CD4-positive, alpha-beta T cell (primary cell): Measurements from ENCODE around the gene HIRA. TPM values are rescaled to one million over a fixed set of nuclear protein-coding genes. Genes with fewer than 3 reads are reported as not detected.

Experiments used
- ATAC-seq: fragments of 200-7000 bp; cut with Tn5 transposase; one replicate; pipeline ENCODE4 v1.10.0; 2022; ENCODE audit warnings: mild to moderate bottlenecking; ENCODE audit not compliant: poor library complexity
- CTCF ChIA-PET: fragments of 350-600 bp; sonication (Branson Sonifier 250); formaldehyde crosslinking; loops from one replicate; lab custom pipeline; 2021; ENCODE audit warnings: antibody characterized with exemption, inconsistent platforms; lab: Charles Lee
- POLR2A ChIA-PET: fragments of 350-600 bp; sonication (Branson Sonifier 250); formaldehyde crosslinking; loops from one replicate; lab custom pipeline; 2021; ENCODE audit warnings: antibody characterized with exemption, inconsistent platforms; lab: Charles Lee
- DNase-seq, 14 experiments: peaks; one replicate each; pipeline ENCODE4 v3.0.0-alpha.2; 2013 to 2020; ENCODE audit warnings: mixed read lengths in 2 of 14
- H3K27ac ChIP-seq, 2 donors: one replicate each; pipeline versions ENCODE4 v1.5.1 to v1.7.0; 2013; ENCODE audit warnings: low read length in 2 of 2, low read depth in 1 of 2, mild to moderate bottlenecking in 1 of 2
- H3K27me3 ChIP-seq, 2 experiments: 1 replicate in 1 of 2; 2 replicates in 1 of 2; pipeline versions ENCODE4 v1.6.1 to v1.7.0; 2013; ENCODE audit warnings: low read length in 2 of 2, control low read depth in 1 of 2, mild to moderate bottlenecking in 1 of 2, moderate library complexity in 1 of 2; ENCODE audit not compliant: insufficient read depth in 2 of 2, control insufficient read depth in 1 of 2
- H3K36me3 ChIP-seq: one replicate; pipeline ENCODE4 v1.6.1; 2013; ENCODE audit warnings: low read length, control low read depth; ENCODE audit not compliant: insufficient read depth
- H3K4me1 ChIP-seq: one replicate; pipeline ENCODE4 v1.6.1; 2013; ENCODE audit warnings: low read length, control low read depth; ENCODE audit not compliant: insufficient read depth
- H3K4me3 ChIP-seq: one replicate; pipeline ENCODE4 v1.5.1; 2013; ENCODE audit warnings: mild to moderate bottlenecking, low read length, moderate library complexity
- H3K9me3 ChIP-seq, 2 experiments: 1 replicate in 1 of 2; 2 replicates in 1 of 2; pipeline versions ENCODE4 v1.6.1 to v1.7.0; 2013; ENCODE audit warnings: low read length in 2 of 2, mild to moderate bottlenecking in 2 of 2, control low read depth in 1 of 2, moderate library complexity in 1 of 2; ENCODE audit not compliant: control insufficient read depth in 1 of 2, insufficient read depth in 1 of 2
- H3K27ac Mint-ChIP-seq: one replicate; pipeline ENCODE4 v1.8.0; 2020; ENCODE audit warnings: mixed read lengths
- H3K27me3 Mint-ChIP-seq: one replicate; pipeline ENCODE4 v1.8.0; 2021; ENCODE audit warnings: mixed read lengths
- H3K36me3 Mint-ChIP-seq: one replicate; pipeline ENCODE4 v1.8.0; 2021; ENCODE audit warnings: low read depth, mixed read lengths
- H3K4me1 Mint-ChIP-seq: one replicate; pipeline ENCODE4 v1.8.0; 2021; ENCODE audit warnings: low read depth, mixed read lengths
- H3K4me3 Mint-ChIP-seq: one replicate; pipeline ENCODE4 v1.8.0; 2020; ENCODE audit warnings: mild to moderate bottlenecking, mixed read lengths
- H3K9me3 Mint-ChIP-seq: one replicate; pipeline ENCODE4 v1.8.0; 2020; ENCODE audit warnings: mixed read lengths
- CTCF ChIP-seq: fragments of 200-600 bp; IDR thresholded peaks from one replicate; pipeline ENCODE4 v1.8.0; 2022; ENCODE audit warnings: antibody characterized with exemption, mild to moderate bottlenecking
- intact Hi-C, 2 experiments: fragments of 100-400 bp; cut with DNase I in 1 of 2; cut with micrococcal nuclease in 1 of 2; formaldehyde crosslinking; loops; one replicate each; pipeline versions ENCODE4 v1.15.1 to v1.9.0; 2023 to 2025; cut with DNase I, micrococcal nuclease
- total RNA-seq, 174 experiments: library from RNA in 2 of 174; stranded (reverse) in 2 of 174; gene quantifications; one replicate each; pipeline ENCODE4 v1.2.3 and lab custom pipeline; 2021 to 2026

HIRA gene
- total RNA-seq, 2 experiments from 2014 or later: 15.2 to 15.5 TPM

DNA sequence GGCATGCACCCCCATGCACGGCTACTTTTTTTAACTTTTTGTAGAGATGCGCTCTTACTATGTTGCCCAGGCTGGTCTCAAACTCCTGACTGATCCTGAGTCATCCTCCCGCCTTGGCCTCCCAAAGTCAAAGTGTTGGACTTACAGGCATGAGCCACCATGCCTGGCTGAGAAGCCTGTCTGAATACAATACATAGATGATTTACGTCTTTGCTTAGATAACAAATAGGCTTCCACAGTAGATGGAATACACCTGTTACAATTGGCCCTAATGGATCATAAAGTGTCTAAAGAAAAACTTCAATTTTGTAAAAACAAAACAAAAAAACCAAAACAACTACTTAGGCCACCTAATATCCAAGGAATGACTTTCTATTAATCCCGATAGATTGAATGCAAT is 127.0 kb downstream of the HIRA start:
- H3K9me3 Mint-ChIP-seq: no peaks in the 10 kb centered on the region
- Histone ChIP-seq H3K27me3 (no peaks in the 10 kb centered on the region), H3K9me3 (no peaks in the 10 kb centered on the region), H3K4me1 (no peaks in the 10 kb centered on the region), H3K4me3 (no peak overlapping the region), H3K27ac (no peak overlapping the region), H3K36me3 (no peaks in the 10 kb centered on the region)
- peaks cover 5% of the 10 kb centered on the region for H3K27me3 Mint-ChIP-seq
- ChIA-PET POLR2A (no interaction called here), CTCF (no interaction called here)
- no peak overlapping the region for H3K4me3 Mint-ChIP-seq
- no peak for ATAC-seq
- no peak for DNase-seq
- TF ChIP-seq CTCF: no peak
- no peak overlapping the region for H3K27ac Mint-ChIP-seq
- no peaks in the 10 kb centered on the region for H3K36me3 Mint-ChIP-seq
- H3K4me1 Mint-ChIP-seq: no peaks in the 10 kb centered on the region
- intact Hi-C loops: no loop called here

GRCh38 chr22:19303785-19304184 is 127.7 kb downstream of the HIRA start:
- Histone ChIP-seq H3K36me3 (no peaks in the 10 kb centered on the region), H3K4me1 (no peaks in the 10 kb centered on the region), H3K27ac (no peak overlapping the region), H3K4me3 (no peak overlapping the region), H3K9me3 (no peaks in the 10 kb centered on the region), H3K27me3 (no peaks in the 10 kb centered on the region)
- Mint-ChIP-seq H3K27me3 (peaks cover 5% of the 10 kb centered on the region), H3K9me3 (no peaks in the 10 kb centered on the region), H3K36me3 (no peaks in the 10 kb centered on the region), H3K27ac (no peak overlapping the region), H3K4me3 (no peak overlapping the region), H3K4me1 (no peaks in the 10 kb centered on the region)
- CTCF ChIA-PET: no interaction called here
- no peak for DNase-seq
- ATAC-seq: no peak
- no peak for TF ChIP-seq CTCF
- POLR2A ChIA-PET: no interaction called here
- intact Hi-C loops: no loop called here

GRCh38 chr22:19295733-19296132 is 135.8 kb downstream of the HIRA start:
- H3K4me3 Mint-ChIP-seq: no peak overlapping the region
- Histone ChIP-seq H3K9me3 (peaks cover 0 to 4% of the 10 kb centered on the region in 2 experiments), H3K4me3 (no peak overlapping the region), H3K27me3 (peaks cover 0 to 4% of the 10 kb centered on the region in 2 experiments), H3K4me1 (peaks cover 16% of the 10 kb centered on the region), H3K27ac (no peak overlapping the region), H3K36me3 (no peaks in the 10 kb centered on the region)
- peaks cover 6% of the 10 kb centered on the region for H3K36me3 Mint-ChIP-seq
- ChIA-PET CTCF (no interaction called here), POLR2A (no interaction called here)
- peaks cover 9% of the 10 kb centered on the region for H3K4me1 Mint-ChIP-seq
- H3K27ac Mint-ChIP-seq: no peak overlapping the region
- no peaks in the 10 kb centered on the region for H3K9me3 Mint-ChIP-seq
- no peaks in the 10 kb centered on the region for H3K27me3 Mint-ChIP-seq
- intact Hi-C loops: loop anchor here in 1 of 2 experiments (10.0 kb wide), 2 partner anchors 559 to 809 kb away; partner anchors contain the start of genes GNB1L and RTL10
- ATAC-seq (no peak), DNase-seq (no peak)
- no peak for TF ChIP-seq CTCF
